HL-60 (cell line): ENCODE measurements around the gene AKAP13.

Source experiments
- GABPA ChIP-seq: IDR thresholded peaks from 2 replicates; pipeline ENCODE4 v1.6.1; 2012; ENCODE audit warnings: low read depth
- POLR2AphosphoS5 ChIP-seq: IDR thresholded peaks from 2 replicates; pipeline ENCODE4 v1.6.1; 2012; ENCODE audit warnings: low read depth
- SPI1 ChIP-seq: IDR thresholded peaks from 2 replicates; pipeline ENCODE4 v1.6.1; 2012; ENCODE audit warnings: low read depth, mild to moderate bottlenecking, borderline replicate concordance
- TF ChIP-seq, protein P1 (sequence below): IDR thresholded peaks from one replicate; pipeline ENCODE4 v1.5.1; 2011; ENCODE audit warnings: low read length, control low read depth, inconsistent platforms; ENCODE audit not compliant: insufficient read depth
- TF ChIP-seq, protein P2 (sequence below): IDR thresholded peaks from 2 replicates; pipeline ENCODE4 v1.6.1; 2012; ENCODE audit warnings: low read depth; ENCODE audit not compliant: insufficient replicate concordance

DNA sequence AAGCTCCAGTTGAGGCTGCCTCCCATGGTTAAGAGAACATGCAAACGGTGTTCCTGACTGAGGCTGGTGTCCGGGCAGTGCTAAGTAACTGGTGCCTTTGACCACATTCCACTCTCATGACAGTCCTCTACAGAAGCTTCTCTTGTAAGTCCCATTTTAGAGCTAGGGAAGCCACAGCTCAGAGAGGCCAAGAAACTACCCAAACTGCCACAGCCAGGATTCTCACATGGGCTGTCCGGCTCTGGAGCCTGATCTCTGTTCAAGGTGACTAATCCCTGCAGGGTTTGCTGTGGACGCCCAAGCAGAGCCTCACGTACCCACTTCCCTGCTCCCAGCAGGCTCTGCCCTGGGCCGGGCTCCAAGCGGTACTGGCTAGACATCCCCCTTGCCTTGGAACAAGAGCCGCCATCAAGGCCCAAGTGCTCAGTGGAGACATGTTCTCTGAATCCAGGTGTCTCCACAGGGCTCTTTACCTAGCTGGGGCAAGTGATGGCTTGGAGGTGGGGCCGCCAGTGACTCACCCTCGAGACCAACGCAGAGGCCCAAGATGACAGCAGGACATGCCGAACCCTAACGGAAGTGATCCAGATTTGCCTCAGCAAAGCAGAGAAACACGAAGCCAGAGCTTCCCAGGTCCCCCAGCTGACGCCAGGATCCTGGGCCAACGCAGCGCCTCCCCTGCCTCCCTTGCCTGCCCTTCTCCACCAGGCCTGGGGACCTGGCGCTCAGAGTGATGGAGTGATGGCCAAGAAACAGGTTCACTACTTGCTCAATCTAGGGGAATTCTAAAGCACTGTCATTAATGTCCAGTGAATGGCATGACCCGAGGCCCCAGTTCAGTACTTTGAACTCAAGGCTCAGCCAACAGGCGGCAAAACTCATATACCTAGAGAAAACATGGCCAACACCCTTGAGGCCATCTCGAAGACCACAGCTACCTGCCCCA is 390.0 kb downstream of the AKAP13 start:
- TF ChIP-seq, protein P1, sequence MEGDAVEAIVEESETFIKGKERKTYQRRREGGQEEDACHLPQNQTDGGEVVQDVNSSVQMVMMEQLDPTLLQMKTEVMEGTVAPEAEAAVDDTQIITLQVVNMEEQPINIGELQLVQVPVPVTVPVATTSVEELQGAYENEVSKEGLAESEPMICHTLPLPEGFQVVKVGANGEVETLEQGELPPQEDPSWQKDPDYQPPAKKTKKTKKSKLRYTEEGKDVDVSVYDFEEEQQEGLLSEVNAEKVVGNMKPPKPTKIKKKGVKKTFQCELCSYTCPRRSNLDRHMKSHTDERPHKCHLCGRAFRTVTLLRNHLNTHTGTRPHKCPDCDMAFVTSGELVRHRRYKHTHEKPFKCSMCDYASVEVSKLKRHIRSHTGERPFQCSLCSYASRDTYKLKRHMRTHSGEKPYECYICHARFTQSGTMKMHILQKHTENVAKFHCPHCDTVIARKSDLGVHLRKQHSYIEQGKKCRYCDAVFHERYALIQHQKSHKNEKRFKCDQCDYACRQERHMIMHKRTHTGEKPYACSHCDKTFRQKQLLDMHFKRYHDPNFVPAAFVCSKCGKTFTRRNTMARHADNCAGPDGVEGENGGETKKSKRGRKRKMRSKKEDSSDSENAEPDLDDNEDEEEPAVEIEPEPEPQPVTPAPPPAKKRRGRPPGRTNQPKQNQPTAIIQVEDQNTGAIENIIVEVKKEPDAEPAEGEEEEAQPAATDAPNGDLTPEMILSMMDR: no peak
- TF ChIP-seq, protein P2, sequence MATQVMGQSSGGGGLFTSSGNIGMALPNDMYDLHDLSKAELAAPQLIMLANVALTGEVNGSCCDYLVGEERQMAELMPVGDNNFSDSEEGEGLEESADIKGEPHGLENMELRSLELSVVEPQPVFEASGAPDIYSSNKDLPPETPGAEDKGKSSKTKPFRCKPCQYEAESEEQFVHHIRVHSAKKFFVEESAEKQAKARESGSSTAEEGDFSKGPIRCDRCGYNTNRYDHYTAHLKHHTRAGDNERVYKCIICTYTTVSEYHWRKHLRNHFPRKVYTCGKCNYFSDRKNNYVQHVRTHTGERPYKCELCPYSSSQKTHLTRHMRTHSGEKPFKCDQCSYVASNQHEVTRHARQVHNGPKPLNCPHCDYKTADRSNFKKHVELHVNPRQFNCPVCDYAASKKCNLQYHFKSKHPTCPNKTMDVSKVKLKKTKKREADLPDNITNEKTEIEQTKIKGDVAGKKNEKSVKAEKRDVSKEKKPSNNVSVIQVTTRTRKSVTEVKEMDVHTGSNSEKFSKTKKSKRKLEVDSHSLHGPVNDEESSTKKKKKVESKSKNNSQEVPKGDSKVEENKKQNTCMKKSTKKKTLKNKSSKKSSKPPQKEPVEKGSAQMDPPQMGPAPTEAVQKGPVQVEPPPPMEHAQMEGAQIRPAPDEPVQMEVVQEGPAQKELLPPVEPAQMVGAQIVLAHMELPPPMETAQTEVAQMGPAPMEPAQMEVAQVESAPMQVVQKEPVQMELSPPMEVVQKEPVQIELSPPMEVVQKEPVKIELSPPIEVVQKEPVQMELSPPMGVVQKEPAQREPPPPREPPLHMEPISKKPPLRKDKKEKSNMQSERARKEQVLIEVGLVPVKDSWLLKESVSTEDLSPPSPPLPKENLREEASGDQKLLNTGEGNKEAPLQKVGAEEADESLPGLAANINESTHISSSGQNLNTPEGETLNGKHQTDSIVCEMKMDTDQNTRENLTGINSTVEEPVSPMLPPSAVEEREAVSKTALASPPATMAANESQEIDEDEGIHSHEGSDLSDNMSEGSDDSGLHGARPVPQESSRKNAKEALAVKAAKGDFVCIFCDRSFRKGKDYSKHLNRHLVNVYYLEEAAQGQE: no peak
- TF ChIP-seq POLR2AphosphoS5 (no peak), SPI1 (no peak), GABPA (no peak)
